ENCODE results near the gene TENM4.

The TENM4 gene

DNA sequence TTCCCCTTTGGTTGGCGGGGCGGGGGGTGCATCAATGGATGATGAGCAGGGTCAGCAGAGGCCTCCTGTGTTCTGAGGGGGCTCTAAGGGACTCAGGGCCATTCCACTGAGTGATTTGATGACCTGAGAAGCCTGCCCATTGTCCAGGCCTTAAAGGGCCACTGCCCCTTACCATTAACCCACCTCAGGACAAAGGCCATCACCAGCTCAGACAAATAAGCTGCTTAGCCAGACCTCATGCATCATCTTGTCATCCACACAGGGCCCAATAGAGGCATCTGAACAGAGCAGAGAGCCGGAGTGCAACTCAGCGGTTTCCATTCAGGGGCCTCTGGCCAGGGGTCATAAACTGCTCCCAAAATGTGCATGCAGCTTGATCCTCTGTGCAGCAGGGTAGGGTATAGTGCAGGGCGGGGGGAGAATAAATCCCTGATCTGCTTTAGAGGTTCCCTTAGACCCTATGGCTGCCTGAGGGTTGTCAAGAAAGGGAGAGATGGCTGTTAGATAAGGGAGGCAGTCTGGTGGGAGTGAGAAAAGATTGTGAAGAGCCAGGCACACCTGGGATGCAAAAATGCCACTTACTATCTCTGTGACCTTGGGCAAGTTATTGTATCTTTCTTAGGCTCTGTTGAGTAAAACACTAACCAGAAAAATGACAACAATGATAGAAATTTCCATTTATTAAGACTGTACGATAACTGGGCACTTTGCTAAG lies 490.7 kb downstream of the TENM4 start:
- no peak for ATAC-seq
- TF ChIP-seq ZFP30 (CRISPR knock-in tag; IDR thresholded peaks at IDR 0.05) (no peak), BACH2 (CRISPR knock-in tag; IDR thresholded peaks at IDR 0.05; ENCODE audit: borderline replicate concordance) (no peak), TOX (CRISPR knock-in tag; IDR thresholded peaks at IDR 0.05; ENCODE audit: borderline replicate concordance) (no peak), ZC3H10 (CRISPR knock-in tag; IDR thresholded peaks at IDR 0.05) (no peak), ZNF8 (CRISPR knock-in tag; IDR thresholded peaks at IDR 0.05) (no peak), PPARA (CRISPR knock-in tag; IDR thresholded peaks at IDR 0.05; ENCODE audit: borderline replicate concordance) (no peak), ZNF565 (CRISPR knock-in tag; conservative IDR thresholded peaks at IDR 0.05; ENCODE audit: low read depth) (no peak), CREB5 (CRISPR knock-in tag; IDR thresholded peaks at IDR 0.05; ENCODE audit: low read depth) (no peak), TCF4 (CRISPR knock-in tag; IDR thresholded peaks at IDR 0.05; ENCODE audit: borderline replicate concordance) (no peak)
- TF ChIP-seq, protein P1, sequence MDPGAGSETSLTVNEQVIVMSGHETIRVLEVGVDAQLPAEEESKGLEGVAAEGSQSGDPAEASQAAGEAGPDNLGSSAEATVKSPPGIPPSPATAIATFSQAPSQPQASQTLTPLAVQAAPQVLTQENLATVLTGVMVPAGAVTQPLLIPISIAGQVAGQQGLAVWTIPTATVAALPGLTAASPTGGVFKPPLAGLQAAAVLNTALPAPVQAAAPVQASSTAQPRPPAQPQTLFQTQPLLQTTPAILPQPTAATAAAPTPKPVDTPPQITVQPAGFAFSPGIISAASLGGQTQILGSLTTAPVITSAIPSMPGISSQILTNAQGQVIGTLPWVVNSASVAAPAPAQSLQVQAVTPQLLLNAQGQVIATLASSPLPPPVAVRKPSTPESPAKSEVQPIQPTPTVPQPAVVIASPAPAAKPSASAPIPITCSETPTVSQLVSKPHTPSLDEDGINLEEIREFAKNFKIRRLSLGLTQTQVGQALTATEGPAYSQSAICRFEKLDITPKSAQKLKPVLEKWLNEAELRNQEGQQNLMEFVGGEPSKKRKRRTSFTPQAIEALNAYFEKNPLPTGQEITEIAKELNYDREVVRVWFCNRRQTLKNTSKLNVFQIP (CRISPR knock-in tag; IDR thresholded peaks at IDR 0.05; ENCODE audit: borderline replicate concordance, low read depth): no peak

- TF ChIP-seq, protein P1 (CRISPR knock-in tag; IDR thresholded peaks at IDR 0.05; ENCODE audit: borderline replicate concordance, low read depth): no peak
- TF ChIP-seq GLIS3 (CRISPR knock-in tag; IDR thresholded peaks at IDR 0.05) (no peak), ZFP30 (CRISPR knock-in tag; IDR thresholded peaks at IDR 0.05) (no peak), TOX (CRISPR knock-in tag; IDR thresholded peaks at IDR 0.05; ENCODE audit: borderline replicate concordance) (no peak), OSR1 (CRISPR knock-in tag; IDR thresholded peaks at IDR 0.05) (no peak), ARNTL (CRISPR knock-in tag; IDR thresholded peaks at IDR 0.05; ENCODE audit: borderline replicate concordance, low read depth) (no peak), BACH2 (CRISPR knock-in tag; IDR thresholded peaks at IDR 0.05; ENCODE audit: borderline replicate concordance) (no peak), ESRRG (CRISPR knock-in tag; IDR thresholded peaks at IDR 0.05) (no peak), SNAI2 (CRISPR knock-in tag; IDR thresholded peaks at IDR 0.05) (no peak), ZNF70 (CRISPR knock-in tag; IDR thresholded peaks at IDR 0.05) (no peak), TCF4 (CRISPR knock-in tag; IDR thresholded peaks at IDR 0.05; ENCODE audit: borderline replicate concordance) (no peak), PPARA (CRISPR knock-in tag; IDR thresholded peaks at IDR 0.05; ENCODE audit: borderline replicate concordance) (no peak), CSRNP3 (CRISPR knock-in tag; IDR thresholded peaks at IDR 0.05) (no peak)
- TF ChIP-seq, protein P2, sequence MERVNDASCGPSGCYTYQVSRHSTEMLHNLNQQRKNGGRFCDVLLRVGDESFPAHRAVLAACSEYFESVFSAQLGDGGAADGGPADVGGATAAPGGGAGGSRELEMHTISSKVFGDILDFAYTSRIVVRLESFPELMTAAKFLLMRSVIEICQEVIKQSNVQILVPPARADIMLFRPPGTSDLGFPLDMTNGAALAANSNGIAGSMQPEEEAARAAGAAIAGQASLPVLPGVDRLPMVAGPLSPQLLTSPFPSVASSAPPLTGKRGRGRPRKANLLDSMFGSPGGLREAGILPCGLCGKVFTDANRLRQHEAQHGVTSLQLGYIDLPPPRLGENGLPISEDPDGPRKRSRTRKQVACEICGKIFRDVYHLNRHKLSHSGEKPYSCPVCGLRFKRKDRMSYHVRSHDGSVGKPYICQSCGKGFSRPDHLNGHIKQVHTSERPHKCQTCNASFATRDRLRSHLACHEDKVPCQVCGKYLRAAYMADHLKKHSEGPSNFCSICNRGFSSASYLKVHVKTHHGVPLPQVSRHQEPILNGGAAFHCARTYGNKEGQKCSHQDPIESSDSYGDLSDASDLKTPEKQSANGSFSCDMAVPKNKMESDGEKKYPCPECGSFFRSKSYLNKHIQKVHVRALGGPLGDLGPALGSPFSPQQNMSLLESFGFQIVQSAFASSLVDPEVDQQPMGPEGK (CRISPR knock-in tag; IDR thresholded peaks at IDR 0.05; ENCODE audit: borderline replicate concordance): no peak
- ATAC-seq: peak; percentile 96
Measured at GRCh38 chr11:78946945-78947902, 493.6 kb downstream of the TENM4 start.

DNA sequence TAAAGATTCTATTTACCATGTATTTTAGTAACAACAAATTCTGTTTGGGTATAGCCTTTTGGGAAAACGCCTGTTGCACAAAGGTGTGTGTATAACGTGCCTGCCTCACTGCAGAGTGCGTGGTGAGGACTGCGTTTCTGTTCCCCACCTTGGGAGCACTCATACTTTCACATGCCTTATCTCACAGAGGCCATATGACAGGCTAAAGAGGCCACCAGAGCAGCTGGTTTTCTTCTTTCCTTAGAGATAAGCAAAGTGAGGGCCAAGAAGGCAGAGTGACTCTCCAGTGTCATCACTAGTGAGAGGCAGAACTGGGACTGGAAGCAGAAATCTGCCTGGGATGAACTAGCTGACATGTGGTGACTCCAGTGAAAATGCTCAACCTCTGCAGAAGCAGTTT lies 497.0 kb downstream of the TENM4 start:
- no peak for ATAC-seq
- TF ChIP-seq PPARA (CRISPR knock-in tag; IDR thresholded peaks at IDR 0.05; ENCODE audit: borderline replicate concordance) (no peak), CREB5 (CRISPR knock-in tag; IDR thresholded peaks at IDR 0.05; ENCODE audit: low read depth) (no peak), ARNTL (CRISPR knock-in tag; IDR thresholded peaks at IDR 0.05; ENCODE audit: borderline replicate concordance, low read depth) (no peak), ZFP3 (CRISPR knock-in tag; IDR thresholded peaks at IDR 0.05) (no peak), ZNF565 (CRISPR knock-in tag; conservative IDR thresholded peaks at IDR 0.05; ENCODE audit: low read depth) (no peak), BACH2 (CRISPR knock-in tag; IDR thresholded peaks at IDR 0.05; ENCODE audit: borderline replicate concordance) (no peak), SNAI2 (CRISPR knock-in tag; IDR thresholded peaks at IDR 0.05) (peak; percentile 40; the same call in 1 of the 2 replicates), CSRNP3 (CRISPR knock-in tag; IDR thresholded peaks at IDR 0.05) (no peak), RARB (CRISPR knock-in tag; IDR thresholded peaks at IDR 0.05) (no peak), TCF4 (CRISPR knock-in tag; IDR thresholded peaks at IDR 0.05; ENCODE audit: borderline replicate concordance) (peak; percentile 69), ISL1 (CRISPR knock-in tag; IDR thresholded peaks at IDR 0.05) (no peak)
- TF ChIP-seq, protein P1 (CRISPR knock-in tag; IDR thresholded peaks at IDR 0.05; ENCODE audit: borderline replicate concordance, low read depth): no peak
